HepG2 (cell line): ENCODE measurements around the gene PXMP4. TPM values are rescaled to one million over a fixed set of nuclear protein-coding genes. Genes with fewer than 3 reads are reported as not detected.

ENCODE experiments used
- CEBPG ChIP-seq: IDR thresholded peaks from 2 replicates; pipeline ENCODE4 v1.6.1; 2016
- HIVEP1 ChIP-seq: sonication (generic); formaldehyde crosslinking; IDR thresholded peaks from 2 replicates; pipeline ENCODE4 v1.4.0; 2020; ENCODE audit warnings: mild to moderate bottlenecking, missing genetic modification reagents
- HNRNPL ChIP-seq: fragments of 200-400 bp; formaldehyde crosslinking; IDR thresholded peaks from 2 replicates; pipeline ENCODE4 v1.6.1; 2017; ENCODE audit warnings: mild to moderate bottlenecking, low read depth, low read length
- ZNF451 ChIP-seq: sonication (generic); formaldehyde crosslinking; IDR thresholded peaks from 2 replicates; pipeline ENCODE4 v1.5.0; 2020; ENCODE audit warnings: mild to moderate bottlenecking, missing genetic modification reagents
- ZNF569 ChIP-seq: sonication (generic); formaldehyde crosslinking; IDR thresholded peaks from 2 replicates; pipeline ENCODE4 v1.5.0; 2020; ENCODE audit warnings: mild to moderate bottlenecking, missing genetic modification reagents, moderate library complexity, borderline replicate concordance
- ZNF766 ChIP-seq: sonication (generic); formaldehyde crosslinking; IDR thresholded peaks from 2 replicates; pipeline ENCODE4 v1.5.0; 2020; ENCODE audit warnings: missing genetic modification reagents, borderline replicate concordance
- polyA plus RNA-seq, 8 experiments: library from polyadenylated mRNA; depleted of rRNA in 3 of 8; stranded (reverse) in 7 of 8; unstranded in 1 of 8; fragments of >200 nt; fragmentation: Illumina TruSeq in 4 of 8; extraction: Trizol in 4 of 8; gene quantifications; 2 replicates each; pipeline versions ENCODE4 v1.2.1 to v1.2.3, GENCODE V29; 2011 to 2016; ENCODE audit warnings: low read depth in 4 of 8, missing spikeins in 1 of 8, mixed read lengths in 1 of 8; ENCODE audit not compliant: insufficient read depth in 1 of 8
- total RNA-seq, 5 experiments: library from RNA; depleted of rRNA; stranded (reverse); fragments of >200 nt; fragmentation: Illumina TruSeq; extraction: Trizol; gene quantifications; 2 replicates each; pipeline ENCODE4 v1.2.3, GENCODE V29; 2016; ENCODE audit warnings: low read depth in 1 of 5
- TF ChIP-seq, protein P1 (sequence below): sonication (generic); formaldehyde crosslinking; IDR thresholded peaks from 2 replicates; pipeline ENCODE4 v1.5.0; 2020; ENCODE audit warnings: mild to moderate bottlenecking, missing genetic modification reagents, borderline replicate concordance
- TF ChIP-seq, protein P2 (sequence below): sonication (generic); formaldehyde crosslinking; IDR thresholded peaks from 2 replicates; pipeline ENCODE4 v1.5.0; 2020; ENCODE audit warnings: mild to moderate bottlenecking, missing genetic modification reagents
- TF ChIP-seq, protein P3 (sequence below): sonication (generic); formaldehyde crosslinking; IDR thresholded peaks from 2 replicates; pipeline ENCODE4 v1.4.0; 2020; ENCODE audit warnings: missing genetic modification reagents, mild to moderate bottlenecking, borderline replicate concordance
- TF ChIP-seq, protein P4 (sequence below): sonication (generic); formaldehyde crosslinking; IDR thresholded peaks from 2 replicates; pipeline ENCODE4 v1.8.0; 2022; ENCODE audit warnings: mild to moderate bottlenecking, missing genetic modification reagents, moderate library complexity

The PXMP4 gene
- total and polyA plus RNA-seq, 2 of the 13 experiments (the other 11 are each of a cell fraction or from before 2014, with no cell fraction given), result not detected

GRCh38 chr20:33667676-33668465, 52.2 kb downstream of the PXMP4 start (continued):
- TF ChIP-seq, protein P1, sequence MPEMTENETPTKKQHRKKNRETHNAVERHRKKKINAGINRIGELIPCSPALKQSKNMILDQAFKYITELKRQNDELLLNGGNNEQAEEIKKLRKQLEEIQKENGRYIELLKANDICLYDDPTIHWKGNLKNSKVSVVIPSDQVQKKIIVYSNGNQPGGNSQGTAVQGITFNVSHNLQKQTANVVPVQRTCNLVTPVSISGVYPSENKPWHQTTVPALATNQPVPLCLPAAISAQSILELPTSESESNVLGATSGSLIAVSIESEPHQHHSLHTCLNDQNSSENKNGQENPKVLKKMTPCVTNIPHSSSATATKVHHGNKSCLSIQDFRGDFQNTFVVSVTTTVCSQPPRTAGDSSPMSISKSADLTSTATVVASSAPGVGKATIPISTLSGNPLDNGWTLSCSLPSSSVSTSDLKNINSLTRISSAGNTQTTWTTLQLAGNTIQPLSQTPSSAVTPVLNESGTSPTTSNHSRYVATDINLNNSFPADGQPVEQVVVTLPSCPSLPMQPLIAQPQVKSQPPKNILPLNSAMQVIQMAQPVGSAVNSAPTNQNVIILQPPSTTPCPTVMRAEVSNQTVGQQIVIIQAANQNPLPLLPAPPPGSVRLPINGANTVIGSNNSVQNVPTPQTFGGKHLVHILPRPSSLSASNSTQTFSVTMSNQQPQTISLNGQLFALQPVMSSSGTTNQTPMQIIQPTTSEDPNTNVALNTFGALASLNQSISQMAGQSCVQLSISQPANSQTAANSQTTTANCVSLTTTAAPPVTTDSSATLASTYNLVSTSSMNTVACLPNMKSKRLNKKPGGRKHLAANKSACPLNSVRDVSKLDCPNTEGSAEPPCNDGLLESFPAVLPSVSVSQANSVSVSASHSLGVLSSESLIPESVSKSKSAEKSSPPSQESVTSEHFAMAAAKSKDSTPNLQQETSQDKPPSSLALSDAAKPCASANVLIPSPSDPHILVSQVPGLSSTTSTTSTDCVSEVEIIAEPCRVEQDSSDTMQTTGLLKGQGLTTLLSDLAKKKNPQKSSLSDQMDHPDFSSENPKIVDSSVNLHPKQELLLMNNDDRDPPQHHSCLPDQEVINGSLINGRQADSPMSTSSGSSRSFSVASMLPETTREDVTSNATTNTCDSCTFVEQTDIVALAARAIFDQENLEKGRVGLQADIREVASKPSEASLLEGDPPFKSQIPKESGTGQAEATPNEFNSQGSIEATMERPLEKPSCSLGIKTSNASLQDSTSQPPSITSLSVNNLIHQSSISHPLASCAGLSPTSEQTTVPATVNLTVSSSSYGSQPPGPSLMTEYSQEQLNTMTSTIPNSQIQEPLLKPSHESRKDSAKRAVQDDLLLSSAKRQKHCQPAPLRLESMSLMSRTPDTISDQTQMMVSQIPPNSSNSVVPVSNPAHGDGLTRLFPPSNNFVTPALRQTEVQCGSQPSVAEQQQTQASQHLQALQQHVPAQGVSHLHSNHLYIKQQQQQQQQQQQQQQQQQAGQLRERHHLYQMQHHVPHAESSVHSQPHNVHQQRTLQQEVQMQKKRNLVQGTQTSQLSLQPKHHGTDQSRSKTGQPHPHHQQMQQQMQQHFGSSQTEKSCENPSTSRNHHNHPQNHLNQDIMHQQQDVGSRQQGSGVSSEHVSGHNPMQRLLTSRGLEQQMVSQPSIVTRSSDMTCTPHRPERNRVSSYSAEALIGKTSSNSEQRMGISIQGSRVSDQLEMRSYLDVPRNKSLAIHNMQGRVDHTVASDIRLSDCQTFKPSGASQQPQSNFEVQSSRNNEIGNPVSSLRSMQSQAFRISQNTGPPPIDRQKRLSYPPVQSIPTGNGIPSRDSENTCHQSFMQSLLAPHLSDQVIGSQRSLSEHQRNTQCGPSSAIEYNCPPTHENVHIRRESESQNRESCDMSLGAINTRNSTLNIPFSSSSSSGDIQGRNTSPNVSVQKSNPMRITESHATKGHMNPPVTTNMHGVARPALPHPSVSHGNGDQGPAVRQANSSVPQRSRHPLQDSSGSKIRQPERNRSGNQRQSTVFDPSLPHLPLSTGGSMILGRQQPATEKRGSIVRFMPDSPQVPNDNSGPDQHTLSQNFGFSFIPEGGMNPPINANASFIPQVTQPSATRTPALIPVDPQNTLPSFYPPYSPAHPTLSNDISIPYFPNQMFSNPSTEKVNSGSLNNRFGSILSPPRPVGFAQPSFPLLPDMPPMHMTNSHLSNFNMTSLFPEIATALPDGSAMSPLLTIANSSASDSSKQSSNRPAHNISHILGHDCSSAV (CRISPR knock-in tag), result no peak
- TF ChIP-seq ZNF569 (no peak), ZNF451 (CRISPR knock-in tag) (no peak), ZNF766 (CRISPR knock-in tag) (no peak), CEBPG (CRISPR knock-in tag) (0 out of 2 replicates have a peak, but pooled peaks have one; percentile 12), HNRNPL (no peak), HIVEP1 (CRISPR knock-in tag) (peak; percentile 38; the same call in 1 of the 2 replicates)
- TF ChIP-seq, protein P2, sequence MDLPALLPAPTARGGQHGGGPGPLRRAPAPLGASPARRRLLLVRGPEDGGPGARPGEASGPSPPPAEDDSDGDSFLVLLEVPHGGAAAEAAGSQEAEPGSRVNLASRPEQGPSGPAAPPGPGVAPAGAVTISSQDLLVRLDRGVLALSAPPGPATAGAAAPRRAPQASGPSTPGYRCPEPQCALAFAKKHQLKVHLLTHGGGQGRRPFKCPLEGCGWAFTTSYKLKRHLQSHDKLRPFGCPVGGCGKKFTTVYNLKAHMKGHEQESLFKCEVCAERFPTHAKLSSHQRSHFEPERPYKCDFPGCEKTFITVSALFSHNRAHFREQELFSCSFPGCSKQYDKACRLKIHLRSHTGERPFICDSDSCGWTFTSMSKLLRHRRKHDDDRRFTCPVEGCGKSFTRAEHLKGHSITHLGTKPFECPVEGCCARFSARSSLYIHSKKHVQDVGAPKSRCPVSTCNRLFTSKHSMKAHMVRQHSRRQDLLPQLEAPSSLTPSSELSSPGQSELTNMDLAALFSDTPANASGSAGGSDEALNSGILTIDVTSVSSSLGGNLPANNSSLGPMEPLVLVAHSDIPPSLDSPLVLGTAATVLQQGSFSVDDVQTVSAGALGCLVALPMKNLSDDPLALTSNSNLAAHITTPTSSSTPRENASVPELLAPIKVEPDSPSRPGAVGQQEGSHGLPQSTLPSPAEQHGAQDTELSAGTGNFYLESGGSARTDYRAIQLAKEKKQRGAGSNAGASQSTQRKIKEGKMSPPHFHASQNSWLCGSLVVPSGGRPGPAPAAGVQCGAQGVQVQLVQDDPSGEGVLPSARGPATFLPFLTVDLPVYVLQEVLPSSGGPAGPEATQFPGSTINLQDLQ (CRISPR knock-in tag), result no peak
- TF ChIP-seq, protein P3, sequence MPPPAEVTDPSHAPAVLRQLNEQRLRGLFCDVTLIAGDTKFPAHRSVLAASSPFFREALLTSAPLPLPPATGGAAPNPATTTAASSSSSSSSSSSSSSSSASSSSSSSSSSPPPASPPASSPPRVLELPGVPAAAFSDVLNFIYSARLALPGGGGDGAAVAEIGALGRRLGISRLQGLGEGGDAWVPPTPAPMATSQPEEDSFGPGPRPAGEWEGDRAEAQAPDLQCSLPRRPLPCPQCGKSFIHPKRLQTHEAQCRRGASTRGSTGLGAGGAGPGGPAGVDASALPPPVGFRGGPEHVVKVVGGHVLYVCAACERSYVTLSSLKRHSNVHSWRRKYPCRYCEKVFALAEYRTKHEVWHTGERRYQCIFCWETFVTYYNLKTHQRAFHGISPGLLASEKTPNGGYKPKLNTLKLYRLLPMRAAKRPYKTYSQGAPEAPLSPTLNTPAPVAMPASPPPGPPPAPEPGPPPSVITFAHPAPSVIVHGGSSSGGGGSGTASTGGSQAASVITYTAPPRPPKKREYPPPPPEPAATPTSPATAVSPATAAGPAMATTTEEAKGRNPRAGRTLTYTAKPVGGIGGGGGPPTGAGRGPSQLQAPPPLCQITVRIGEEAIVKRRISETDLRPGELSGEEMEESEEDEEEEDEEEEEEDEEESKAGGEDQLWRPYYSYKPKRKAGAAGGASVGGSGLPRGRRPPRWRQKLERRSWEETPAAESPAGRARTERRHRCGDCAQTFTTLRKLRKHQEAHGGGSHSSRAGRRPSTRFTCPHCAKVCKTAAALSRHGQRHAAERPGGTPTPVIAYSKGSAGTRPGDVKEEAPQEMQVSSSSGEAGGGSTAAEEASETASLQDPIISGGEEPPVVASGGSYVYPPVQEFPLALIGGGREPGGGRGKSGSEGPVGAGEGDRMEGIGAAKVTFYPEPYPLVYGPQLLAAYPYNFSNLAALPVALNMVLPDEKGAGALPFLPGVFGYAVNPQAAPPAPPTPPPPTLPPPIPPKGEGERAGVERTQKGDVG (CRISPR knock-in tag), result peak; percentile 96
- TF ChIP-seq, protein P4, sequence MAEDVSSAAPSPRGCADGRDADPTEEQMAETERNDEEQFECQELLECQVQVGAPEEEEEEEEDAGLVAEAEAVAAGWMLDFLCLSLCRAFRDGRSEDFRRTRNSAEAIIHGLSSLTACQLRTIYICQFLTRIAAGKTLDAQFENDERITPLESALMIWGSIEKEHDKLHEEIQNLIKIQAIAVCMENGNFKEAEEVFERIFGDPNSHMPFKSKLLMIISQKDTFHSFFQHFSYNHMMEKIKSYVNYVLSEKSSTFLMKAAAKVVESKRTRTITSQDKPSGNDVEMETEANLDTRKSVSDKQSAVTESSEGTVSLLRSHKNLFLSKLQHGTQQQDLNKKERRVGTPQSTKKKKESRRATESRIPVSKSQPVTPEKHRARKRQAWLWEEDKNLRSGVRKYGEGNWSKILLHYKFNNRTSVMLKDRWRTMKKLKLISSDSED (CRISPR knock-in tag), result no peak
